A549 (cell line): Measurements from ENCODE around the gene THBS2.

Source experiments
- EP300 ChIP-seq, 2 experiments: fragments of >200 bp; sonication (Bioruptor Twin); formaldehyde crosslinking; IDR thresholded peaks; 2 replicates in 1 of 2; 3 replicates in 1 of 2; pipeline ENCODE4 v1.6.1; 2016 to 2017
- JUNB ChIP-seq: fragments of >200 bp; sonication (Bioruptor Twin); formaldehyde crosslinking; IDR thresholded peaks from 2 replicates; pipeline ENCODE4 v1.6.1; 2016
- RNF2 ChIP-seq: fragments of 200-600 bp; sonication (generic); IDR thresholded peaks from 2 replicates; pipeline ENCODE4 v1.6.1; 2016; ENCODE audit warnings: low read depth, mild to moderate bottlenecking, antibody characterized with exemption, moderate library complexity, borderline replicate concordance
- SREBF2 ChIP-seq: fragments of 450-650 bp; IDR thresholded peaks from 2 replicates; pipeline ENCODE4 v1.6.1; 2014; ENCODE audit warnings: mild to moderate bottlenecking, moderate library complexity
- TF ChIP-seq, protein P1 (sequence below): fragments of >200 bp; sonication (Bioruptor Twin); formaldehyde crosslinking; IDR thresholded peaks from 3 replicates; pipeline ENCODE4 v1.5.1; 2016

DNA sequence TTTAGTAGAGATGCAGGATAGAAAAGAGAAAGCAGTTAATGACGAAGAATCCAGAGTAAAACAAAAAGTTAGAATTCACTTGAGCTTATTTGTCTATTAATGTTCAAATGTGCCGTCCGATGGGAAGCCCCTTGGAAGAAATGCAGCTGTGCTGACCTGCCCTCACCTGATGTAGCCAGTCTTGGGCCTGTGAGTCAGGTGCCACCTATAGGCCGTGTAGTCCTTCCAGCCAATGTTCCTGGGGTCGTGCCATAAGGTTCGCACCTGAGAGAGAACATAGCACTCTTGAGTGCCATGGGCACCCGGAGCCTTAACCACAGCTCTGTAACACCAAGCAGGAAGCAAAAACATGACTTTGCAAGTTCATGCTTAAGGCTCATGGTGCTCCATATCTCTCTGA is 32.4 kb downstream of the THBS2 start:
- TF ChIP-seq, protein P1, sequence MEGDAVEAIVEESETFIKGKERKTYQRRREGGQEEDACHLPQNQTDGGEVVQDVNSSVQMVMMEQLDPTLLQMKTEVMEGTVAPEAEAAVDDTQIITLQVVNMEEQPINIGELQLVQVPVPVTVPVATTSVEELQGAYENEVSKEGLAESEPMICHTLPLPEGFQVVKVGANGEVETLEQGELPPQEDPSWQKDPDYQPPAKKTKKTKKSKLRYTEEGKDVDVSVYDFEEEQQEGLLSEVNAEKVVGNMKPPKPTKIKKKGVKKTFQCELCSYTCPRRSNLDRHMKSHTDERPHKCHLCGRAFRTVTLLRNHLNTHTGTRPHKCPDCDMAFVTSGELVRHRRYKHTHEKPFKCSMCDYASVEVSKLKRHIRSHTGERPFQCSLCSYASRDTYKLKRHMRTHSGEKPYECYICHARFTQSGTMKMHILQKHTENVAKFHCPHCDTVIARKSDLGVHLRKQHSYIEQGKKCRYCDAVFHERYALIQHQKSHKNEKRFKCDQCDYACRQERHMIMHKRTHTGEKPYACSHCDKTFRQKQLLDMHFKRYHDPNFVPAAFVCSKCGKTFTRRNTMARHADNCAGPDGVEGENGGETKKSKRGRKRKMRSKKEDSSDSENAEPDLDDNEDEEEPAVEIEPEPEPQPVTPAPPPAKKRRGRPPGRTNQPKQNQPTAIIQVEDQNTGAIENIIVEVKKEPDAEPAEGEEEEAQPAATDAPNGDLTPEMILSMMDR, result no peak
- no peak for TF ChIP-seq EP300 (IDR thresholded peaks at IDR 0.05)
- no peak for TF ChIP-seq JUNB
- TF ChIP-seq SREBF2, result no peak
- TF ChIP-seq RNF2, result no peak
